Stimulated activated CD4-positive, alpha-beta T cell treated with anti-CD3 and anti-CD28 coated beads, Interleukin-2, amount 100 ng/mL, for 24 hours (primary cell): ENCODE measurements around the gene SLC38A4.

Experiments used
- DNase-seq, 2 donors: peaks; one replicate each; pipeline ENCODE4 v3.0.0-alpha.2; 2020

The SLC38A4 gene

DNA sequence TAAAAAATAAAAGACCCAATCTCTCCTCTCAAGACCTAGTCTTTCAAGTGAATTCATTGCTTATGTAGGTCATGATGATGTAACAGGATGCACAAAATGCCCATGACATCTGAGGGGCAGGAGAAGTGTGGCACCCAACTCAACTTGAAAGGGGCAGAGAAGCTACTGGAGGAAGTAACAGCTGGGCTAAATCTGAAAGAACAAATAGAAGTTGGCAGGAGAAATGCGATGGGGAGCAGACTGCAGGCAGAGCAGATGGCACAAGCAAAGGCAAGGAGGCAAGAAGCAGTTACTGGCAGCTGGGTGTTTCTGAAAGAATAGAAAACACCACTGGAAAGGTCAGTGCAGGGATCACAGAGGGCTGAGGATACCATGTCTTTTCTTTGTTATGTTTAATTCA, 14.6 kb downstream of the SLC38A4 start:
- no peak for DNase-seq

DNA sequence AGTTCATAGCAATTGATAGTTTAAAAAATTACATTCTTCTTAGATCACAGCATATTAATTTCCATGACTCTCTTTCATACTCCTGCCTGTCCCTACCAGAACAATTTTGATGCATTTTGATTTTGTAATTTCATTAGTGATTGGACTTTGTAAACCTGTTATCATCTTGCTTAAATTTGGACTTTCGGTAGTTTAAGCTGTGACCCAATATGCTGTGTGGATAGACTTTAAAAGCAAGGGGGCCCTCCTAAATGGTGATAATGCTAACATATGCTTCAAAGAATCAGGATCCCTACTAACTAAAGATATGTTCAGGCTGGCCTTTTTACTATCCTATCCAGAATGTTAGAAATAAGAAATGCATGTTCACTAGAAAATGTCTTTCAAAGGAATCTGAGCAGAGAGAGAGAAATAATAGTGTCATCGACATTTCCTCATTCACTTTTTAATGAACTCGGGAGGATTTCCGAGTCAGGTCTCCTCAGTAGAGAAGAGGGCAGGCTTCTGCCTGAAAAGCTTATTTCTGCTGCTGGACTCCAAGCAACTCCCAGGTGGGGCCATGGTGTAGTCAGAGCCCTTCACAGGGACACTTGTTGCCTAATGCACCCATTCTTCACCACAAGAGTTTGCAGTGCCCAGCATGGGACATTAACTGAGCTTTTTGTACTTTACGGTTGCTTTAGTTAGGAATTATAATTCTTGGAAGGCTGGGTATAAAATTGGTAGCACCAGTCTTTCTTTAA, 16.7 kb downstream of the SLC38A4 start:
- no peak for DNase-seq

DNA sequence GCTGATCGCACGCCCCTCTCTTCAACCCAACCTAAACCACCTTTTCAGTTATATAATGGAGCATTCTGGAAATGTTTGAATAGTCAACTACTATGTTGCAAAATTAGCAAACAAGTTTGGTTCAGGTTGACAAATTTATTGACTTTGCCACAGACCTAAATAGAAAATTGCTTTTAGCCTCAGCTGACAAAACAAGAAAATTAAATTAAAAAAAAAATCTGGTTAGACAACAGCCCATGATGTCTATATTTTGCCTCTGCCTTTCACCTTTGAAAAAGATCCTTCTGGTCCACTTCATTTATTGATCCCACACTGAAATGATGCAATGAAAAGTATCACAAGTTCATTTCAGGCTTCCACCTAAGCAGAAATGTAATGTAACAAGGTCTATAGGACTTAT, 17.5 kb downstream of the SLC38A4 start:
- DNase-seq: no peak

DNA sequence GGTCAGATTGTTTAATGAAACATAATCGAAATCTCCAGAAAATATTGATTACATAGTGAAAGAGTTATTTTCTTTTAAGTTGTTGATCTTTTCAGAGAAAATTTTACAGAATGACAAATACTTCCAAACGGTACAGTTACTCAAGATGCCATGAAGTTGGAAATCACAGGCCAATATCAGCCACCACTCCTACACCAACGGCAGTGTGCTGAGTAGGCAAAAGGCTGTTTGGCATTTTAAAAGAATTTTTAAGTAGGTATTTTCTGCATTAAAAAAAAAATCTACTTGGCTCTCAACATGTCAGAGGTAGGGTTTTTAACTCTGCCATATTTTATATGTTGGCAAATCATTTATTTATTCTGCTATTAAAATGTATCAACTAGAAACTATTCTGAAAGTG, 21.7 kb downstream of the SLC38A4 start:
- DNase-seq: no peak

DNA sequence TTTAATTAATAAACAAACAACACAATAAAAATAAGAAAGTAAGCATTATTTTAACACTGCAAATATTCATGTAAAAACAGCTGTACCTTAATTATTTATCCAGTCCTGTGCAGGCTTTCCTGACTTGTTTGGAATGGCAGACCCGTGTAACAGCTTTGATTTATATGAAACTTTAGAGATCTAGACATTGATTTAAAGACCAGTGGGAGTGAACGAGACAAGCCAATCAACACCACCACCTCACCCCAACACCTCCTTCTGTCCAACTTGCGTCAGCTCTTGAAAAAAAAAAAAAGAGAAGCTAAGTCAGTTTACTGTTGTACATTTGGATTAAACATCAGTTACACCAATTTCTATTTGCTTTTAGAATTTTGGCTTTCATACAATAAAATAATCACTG, 22.3 kb downstream of the SLC38A4 start:
- no peak for DNase-seq

DNA sequence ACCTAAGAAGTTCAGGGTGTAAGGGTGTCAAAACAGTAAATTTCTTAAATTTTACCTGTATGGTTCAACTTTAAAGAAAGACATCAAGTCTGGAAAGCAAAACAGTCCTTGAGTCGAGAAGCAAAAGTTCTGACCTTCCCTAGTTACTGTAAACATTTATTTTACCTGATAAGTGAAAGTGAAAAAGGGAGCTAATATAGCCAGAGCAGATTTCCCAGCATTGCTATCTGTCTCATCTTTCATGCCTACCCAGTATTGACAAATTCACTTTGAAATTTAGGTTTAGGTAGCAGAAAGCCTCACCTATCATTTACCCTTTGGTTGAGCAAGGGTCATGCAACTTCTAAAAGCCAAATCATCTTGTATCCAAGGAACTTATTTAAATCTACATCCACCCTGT, 24.5 kb downstream of the SLC38A4 start:
- DNase-seq: no peak

DNA sequence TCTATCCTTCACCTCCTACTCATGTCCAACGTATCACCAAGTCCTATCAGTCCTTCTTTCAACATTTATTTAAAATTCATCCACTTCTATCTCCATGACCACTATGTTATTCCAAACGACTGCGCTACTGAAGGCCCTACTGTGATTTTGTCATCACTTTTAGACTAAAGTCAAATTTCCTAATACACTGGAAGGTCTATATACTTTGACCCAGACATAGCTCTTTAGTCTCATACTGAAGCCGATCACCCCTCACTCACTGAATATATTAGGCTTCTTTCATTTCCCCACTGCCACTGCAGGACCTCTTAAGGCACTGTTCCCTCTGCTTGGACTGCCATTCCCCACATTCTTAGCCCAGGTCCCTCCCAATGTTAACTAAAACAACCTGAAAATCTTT, 25.6 kb downstream of the SLC38A4 start:
- no peak for DNase-seq

DNA sequence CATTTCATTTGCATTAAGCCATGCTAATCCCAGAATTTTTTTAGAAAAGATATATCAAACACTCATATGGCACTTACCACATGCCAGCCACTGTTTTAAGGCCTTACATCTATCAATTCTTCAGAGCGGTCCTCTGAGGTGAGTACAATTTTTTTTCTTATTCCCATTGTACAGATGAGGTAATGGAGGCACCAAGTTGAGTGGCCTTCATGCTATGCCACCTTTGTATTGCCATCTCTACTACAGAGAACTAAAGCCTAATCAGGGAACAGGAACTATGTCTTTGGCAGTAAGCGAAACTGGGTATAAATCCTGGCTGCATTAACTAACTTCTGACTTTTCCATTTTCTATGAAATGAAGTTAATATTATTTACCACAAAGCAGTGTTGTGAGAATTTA, 27.1 kb downstream of the SLC38A4 start:
- no peak for DNase-seq

DNA sequence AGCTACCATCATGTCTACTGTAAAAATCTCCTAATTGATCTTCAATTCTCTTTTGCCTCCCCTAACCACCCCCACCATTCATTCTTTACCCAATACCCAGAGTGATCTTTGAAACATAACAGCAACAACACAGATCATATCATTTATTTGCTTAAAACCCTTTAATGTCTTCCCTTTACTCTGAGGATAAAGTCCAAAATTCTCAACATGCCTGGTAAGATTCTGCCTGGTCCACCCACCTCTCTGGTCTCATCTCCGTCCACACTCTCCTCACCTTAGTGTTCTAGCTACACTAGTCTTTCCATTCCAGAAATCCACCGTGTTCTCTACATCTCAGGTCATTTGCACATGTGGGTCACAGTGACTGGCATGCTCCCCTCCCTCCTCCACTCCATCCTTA, 27.7 kb downstream of the SLC38A4 start:
- no peak for DNase-seq

DNA sequence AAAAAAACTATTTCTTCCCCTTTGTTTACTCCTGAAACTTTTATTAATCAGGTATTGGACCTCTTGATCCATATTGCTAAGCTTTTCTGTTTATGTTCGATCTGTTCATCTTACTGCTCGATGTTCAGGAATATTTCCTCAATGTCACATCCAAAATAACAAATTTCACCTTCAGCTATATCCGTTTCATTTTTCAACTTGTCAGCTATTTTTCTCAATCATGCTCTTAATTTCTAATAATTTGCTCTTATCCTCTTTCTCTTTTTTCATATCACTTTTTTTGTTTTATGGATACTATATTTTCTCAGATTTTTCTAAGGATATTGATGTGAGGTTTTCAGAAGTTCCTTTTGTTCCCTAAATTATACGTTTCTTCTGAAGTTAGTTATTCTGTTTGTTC, 29.8 kb downstream of the SLC38A4 start:
- no peak for DNase-seq

DNA sequence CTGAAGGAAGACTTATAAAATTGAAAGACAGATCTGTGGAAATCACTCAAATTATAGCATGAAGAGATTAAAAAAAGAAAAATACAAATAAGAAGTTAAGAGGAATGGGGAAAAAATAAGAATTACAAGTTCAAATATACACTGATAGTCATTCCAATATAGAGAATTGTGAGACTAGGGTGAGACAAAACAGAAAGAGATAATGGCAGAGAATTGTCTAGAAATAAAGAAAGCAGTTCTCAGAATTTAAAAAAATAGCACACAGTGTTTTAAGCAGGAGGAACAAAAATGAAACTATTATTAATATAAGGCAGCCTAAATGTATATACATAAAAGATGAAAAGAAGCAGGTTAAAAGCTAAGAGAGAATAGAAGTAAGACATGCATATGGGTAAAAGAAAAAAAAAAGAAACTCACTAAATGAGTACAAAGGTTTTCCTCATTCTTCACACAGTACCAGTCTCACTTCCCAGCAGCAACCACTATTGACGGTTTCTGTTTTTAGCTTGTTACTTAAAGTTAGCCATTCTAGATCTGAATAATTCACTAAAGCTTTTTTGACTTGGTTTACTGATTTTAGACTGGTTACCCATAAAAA, 31.1 kb downstream of the SLC38A4 start:
- no peak for DNase-seq

DNA sequence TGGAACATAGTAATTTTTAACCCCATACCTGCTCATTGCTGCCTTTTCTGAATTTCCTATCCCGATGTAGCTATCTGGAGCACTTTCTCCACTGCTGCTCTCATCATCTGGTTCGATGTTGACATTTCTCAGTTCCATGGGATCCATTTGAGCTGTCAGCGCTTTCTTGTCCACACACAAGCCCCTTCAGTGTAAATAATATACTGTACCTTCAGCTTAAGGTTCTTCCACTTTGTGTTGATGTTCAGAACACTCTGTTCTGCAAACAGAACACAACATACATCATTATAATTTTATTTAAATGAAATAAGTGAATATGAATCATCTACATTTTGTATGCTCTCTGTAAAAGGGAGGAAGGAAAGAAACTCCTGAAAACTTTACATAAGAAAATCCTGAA, 32.9 kb downstream of the SLC38A4 start:
- DNase-seq: no peak

DNA sequence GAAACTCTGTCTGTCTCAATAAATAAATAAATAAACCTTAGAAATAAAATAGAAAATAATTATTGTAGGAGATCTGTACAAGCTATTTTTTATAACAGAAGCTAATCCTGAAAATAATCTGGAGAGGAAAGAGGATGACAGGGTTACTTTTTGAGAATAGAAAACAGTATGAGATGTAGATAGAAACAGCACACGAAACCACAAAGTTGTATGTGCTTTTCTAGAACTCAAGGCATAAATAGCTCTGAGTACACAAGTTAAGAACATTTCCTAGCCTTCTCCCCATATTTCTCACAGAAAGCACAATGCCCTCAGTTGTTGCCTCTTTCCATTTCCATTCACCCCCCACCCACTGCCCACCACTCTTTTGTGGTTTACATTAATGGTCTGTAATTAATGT, 35.7 kb downstream of the SLC38A4 start:
- no peak for DNase-seq

DNA sequence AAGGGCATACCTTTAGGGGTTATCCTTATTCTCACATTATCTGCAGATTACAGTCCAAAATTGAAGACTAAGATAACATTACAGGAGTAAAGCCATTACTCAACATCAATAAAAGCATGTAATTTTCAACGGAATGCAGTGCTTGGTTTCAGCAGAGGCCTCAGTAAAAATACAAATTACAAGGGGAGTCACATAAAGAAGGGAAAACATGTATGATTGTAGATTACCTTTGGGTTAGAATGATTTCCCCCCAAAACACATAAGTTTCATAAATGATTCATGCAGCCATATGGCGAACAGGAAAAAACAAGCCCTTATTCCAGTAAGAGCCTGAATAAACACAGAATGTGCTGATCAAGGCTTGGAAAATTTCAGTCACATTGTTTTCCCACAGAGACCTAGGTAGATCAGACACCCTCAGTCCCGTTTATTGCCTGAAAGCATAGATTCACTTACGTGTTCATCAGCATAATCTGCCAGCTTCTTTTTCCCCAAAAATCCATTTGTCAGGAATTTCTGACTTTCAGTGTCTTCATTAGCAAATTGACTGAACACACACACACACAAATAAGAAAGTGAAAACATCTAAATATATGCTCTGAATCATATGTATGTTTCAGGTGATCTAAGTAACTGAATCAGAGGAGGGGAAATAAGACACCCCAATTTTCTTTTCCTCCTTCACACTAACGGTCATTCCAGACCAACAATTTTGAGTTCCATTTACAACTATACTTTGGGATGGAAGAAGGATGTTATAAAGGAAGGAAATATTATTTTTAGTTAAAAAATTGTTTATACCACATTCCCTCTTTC, 37.5 kb downstream of the SLC38A4 start:
- DNase-seq: no peak

DNA sequence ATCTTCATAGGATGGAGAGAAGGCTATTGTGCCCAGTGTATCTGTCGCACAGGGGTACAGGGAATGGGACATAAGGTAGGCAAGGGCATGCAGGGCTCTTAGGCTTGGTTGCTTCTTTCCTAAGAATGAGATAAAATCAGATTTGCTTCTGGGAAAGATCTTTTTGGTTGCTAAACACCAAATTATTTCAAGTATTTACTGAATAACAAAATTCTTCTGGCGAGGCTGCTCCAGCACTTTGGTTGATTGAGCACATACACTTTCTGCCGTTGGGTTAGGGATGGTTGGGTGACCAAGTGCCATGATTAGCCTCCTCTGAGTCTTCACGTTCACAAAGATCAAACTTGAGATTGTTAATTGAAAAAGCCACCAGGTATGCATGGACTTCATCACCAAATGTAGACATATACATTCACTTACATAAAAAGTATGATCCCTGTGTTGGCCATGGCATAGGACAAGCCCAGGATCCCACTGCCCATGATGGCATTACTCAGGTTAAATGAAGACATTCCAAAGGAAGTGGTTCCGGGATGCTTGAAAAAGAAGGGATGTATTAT, 38.2 kb downstream of the SLC38A4 start:
- no peak for DNase-seq

DNA sequence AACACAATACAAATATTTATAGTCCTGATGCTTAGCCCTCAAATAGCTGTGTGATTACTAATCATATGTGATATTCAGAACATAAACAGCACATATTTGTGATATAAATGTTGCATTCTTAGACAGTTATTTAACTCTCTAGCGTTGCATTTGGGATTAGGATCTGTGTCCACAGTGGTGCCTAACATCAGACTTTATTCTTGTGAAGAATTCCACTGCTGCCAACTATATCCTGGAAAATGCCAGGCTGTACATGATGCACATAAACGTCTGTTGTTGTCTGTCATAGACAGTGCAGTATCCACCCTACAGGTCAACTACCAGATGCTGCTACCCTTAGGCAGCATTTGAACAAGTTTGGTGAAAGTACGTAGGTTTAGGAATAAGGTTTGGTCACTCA, 39.0 kb downstream of the SLC38A4 start:
- no peak for DNase-seq

DNA sequence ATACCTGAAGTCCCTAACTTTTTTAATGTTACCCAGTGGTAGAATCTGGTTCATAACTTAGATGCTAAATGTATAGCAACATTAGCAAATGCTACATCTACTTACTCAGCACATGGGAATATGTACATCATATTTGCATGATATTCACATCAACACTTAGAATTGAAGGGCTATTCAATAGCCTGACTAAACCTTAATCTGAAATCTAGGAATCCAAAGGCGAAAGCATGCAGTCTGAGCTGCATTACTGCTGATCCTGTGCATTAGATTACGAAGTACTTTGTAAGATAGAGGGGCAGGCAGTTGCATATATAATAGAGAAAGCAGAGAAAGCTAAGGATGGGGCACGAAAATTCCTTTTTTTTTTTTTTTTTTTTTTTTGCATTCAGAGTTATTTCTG, 40.4 kb downstream of the SLC38A4 start:
- DNase-seq: no peak

DNA sequence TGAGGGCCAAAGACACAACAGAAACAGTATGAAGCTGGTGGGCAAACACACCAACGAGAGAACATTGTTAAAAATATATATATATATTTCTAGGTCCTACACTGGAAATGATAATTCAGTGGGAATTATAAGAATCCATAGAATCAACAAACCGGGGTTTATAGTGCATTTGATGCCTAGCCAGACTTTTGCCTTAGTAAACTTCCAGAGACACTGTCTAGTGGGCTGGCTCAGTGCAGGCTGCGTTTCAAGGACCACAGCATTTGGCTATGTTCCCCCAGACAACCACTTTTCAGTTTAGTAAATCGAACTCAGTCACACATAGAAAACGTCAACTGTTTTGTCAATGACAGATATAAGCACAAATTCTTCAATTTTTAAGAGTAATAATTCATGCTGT, 41.9 kb downstream of the SLC38A4 start:
- no peak for DNase-seq

DNA sequence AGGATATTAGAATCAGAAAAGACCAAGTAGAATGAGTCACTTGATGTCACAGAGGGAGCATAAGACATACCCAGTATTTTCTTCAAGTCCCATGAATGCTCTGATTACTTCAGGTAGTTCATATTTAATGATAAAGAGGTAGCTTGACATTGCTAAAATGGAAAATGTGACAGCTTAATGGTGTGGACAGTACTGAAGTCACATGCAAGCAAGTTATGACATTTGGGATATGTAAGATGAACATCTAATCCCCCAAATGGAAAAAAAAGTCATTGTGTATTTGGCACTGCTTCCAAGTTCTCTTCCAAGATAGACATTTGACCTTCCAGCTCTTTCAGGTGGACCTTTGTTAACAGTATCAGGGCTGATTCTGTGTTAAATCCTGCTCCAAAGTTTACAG, 45.9 kb downstream of the SLC38A4 start:
- DNase-seq: no peak

DNA sequence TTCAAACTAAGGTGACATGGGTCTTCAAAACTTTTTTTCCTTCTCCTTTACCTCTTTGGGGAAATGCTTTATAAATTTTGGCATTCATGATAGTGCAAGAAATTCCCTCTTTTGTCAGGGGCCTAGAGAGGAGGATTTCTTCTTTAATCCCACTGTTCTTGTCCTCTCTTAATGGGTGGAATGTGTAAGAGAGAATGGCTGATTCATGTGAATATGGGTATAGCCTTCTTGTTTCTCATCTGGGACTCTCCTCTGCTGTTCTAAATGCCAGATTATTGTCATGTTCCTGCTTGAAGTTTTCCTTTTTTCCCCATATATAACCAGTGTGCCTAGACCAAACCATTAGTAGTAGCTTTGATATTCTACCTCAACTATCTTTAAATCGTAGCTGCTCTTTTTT, 46.7 kb downstream of the SLC38A4 start:
- DNase-seq: no peak

DNA sequence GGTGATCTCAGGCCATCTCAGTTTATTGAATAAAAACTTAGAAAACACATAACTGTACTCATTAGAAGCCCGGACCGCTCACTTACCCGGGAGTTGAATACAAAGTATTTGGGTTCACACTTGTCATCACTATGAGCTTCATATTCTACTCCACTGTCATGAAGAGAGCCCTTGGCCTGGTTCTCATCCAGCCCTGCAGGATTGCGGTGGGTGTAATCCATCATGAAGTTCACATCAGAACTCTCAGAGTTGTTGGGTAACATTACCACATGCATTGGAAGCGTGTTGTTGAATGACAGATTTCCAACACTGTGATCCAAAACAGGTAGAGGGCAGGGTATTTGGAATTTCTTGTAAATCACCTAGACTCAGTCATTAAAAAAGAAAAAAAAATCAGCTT, 47.4 kb downstream of the SLC38A4 start:
- no peak for DNase-seq

DNA sequence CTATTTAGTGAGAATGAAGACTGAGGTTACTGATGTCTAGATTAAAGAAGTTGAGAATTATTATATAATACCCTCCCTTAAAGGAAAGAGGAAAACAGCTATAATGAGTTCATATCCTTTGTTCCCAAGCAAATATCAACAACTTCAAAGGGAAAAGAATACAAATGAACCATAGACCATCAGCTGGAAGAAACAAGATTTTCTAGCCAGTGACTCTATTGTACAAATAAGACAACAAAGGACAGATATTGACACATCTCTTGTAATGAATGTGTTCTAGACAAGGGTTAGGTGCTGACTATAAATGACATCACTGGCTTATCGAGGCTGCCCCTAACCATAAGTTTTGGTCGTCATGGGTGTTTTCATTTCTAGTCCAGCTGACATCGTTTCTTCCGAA, 48.2 kb downstream of the SLC38A4 start:
- DNase-seq: no peak

DNA sequence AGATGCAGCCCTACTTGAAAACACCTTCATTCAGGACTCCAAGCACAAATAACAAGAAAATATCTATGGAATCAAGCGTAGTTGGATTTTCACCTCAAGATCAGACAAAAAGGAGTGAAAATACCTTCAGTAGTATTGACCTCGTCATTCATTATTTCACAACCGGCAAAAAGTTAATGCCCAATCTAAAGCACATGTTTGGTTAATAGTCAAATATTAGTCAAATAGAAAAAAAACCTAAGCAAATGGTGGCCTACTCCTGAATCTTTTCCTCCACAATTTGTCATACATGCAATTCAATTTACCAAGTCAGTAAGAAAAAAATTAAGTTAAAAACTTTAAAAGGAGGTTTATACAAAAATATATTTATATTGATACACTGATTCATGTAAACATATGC, 50.0 kb downstream of the SLC38A4 start:
- DNase-seq: no peak

DNA sequence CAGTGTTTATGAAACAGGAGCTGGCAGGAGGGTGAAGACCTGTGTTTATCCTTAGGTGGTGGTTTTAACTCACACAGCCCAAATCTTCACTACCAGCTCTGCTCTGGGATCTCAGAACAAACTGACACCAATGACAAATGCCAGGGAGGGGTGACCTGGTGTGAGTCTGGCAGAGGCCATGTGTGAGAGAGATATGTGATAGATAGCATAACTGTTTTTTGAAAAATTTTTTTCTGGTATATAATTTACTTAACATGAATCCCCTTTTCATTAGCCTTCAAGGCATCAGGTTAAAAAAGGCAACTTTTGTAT, 51.5 kb downstream of the SLC38A4 start:
- DNase-seq: no peak
